ENCODE data around the gene LGALS3BP.
A peak's percentile ranks its signal among the peaks of the same experiment; 100 is the strongest.
"Not testable (repeated sequence)": the region's sequence is repeated elsewhere in the genome, so short reads cannot be mapped to it uniquely, and the experiment has no call there.

The LGALS3BP gene, protein sequence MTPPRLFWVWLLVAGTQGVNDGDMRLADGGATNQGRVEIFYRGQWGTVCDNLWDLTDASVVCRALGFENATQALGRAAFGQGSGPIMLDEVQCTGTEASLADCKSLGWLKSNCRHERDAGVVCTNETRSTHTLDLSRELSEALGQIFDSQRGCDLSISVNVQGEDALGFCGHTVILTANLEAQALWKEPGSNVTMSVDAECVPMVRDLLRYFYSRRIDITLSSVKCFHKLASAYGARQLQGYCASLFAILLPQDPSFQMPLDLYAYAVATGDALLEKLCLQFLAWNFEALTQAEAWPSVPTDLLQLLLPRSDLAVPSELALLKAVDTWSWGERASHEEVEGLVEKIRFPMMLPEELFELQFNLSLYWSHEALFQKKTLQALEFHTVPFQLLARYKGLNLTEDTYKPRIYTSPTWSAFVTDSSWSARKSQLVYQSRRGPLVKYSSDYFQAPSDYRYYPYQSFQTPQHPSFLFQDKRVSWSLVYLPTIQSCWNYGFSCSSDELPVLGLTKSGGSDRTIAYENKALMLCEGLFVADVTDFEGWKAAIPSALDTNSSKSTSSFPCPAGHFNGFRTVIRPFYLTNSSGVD

DNA sequence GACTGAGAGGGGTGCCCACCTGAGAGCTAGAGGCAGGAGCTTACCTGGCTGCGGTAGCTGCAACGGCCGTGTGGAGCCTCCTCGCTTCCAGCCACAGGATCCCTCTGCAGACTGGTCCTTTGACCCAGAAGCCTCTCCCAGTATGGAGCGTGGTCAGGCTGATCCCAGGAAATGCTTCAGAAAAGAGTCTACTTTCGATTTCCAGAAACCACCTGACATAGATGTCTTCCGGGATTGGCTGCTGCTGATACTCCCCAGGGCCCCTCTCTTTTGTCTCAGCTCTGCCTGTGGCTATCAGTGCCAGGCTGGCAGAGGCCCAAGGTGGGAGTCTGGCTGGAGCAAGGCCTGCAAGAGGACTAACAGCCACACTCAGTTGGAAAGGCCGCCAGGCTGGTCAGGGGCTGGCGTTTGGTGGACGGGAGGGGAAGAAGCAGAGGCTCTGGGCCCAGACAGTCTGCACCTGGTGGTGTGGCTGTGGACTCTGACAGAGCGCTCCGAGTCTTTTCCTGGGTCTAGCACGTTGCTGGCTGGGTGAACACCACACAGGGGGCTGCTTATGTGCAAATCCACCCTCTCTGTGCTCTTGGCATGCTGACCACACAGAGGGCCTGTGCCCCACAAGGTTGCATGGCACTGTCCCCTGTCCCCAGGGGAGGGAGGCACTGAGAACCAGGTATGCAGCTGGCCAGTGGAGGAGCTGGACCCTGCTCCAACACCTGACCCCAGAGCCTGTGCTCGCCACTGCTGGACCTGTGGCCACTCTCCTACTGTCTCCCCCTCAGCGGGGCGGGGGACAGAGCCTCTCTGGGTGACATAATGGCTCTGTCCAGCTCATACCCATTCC lies at the start of gene LGALS3BP:
LGALS3BP (minus strand) TSS at position 144 of the 844 bp plus-strand sequence. CDS start 2,732 bp downstream, outside the sequence.
- DNase-seq = peak; percentile 64

DNA sequence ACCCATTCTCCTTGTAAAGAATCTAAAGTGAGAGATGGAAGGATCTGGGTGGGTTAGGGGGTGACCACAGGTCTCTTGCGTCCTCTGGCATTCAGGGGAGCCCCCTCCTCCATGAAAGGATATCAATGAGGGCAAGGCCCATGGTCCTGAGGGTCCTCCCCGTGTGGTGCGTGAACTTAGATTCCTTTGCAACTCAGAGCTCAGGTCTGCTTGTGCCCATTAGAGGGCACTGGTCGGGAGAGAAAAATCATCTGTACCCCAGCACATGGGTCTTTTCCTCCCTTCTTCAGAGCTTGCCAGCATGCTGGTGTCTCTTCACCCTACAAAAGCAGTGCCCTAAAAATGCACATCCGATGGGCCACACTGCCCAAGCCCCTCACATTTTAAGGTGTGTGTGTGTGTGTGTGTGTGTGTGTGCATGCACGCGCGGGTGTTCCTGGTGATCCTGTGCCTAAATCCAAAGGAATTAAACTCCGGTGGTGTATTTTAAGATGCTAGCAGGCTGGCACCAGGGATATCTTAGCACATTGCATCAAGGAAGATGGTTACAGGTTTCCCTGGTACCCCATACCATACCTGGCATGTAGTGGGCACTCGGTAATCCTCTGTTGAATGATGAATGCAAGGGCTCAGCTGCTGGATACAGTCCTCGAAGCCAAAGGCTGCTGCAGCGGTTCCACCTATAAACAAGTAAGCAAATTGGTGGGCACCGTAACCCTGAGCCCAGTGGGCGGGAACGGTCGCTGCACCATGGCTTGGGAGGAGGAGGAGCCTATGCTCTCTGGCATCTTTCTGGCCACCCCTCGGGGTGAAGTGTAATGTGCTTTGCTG lies 49.0 kb upstream of the LGALS3BP start:
- DNase-seq = no peak

DNA sequence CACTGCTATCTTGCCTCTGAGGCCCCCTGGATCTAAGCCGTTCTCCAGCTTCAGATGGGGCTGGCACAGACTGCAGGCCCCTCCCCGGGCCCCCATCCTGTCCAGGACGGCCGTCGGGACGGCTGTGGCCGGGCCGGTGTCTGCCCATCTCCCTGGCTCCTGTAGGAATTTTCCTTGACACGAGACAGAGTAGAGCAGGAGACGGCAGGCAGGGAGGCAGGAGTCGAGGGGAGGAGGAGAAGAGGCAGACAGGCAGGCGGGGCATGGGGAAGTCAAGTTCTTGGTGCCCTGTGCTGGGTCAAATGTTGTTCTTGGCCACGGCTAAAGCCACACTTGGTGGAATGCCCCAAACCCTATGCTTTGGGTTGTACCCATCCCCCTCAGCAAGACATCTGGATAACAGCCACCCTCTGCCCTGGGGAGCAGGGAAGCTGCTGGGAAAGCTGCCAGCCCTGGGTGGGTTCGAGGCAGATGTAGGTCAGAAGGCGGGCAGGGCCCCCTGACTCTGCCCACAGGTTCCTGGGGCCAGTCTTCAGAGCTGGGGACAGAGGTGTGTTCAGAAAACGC lies 48.3 kb upstream of the LGALS3BP start:
- no peak for DNase-seq

DNA sequence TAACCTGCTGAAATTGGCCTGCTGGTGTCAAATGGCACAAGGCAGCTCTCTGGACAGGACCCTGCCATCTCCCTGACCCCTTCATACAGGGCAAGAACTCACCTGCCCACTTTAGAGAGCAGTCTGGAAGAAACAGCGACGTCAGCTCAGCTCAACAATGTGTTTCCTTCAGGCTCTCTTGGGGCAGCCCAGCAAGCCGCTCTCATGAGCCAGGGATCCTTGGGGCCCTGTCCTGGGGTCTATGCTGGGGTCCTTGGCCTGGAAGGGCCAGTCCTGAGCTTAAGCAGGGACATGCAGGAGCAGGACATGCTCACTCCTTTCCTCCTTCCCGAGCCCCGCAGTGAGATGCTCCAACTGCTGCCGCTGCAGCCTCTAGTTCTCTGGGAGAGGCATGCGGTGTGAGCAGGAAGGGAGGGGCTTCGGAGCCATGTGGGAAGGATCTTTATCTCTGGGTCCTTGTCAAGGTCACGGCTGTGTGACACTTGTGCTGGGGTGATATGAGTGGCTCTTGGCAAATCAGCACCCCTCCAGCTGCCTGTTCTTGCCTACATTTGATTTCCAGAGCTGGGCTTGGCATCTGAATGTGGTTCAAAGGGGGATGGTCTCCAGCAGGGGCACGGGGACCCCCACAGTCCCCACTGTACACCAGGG lies 47.7 kb upstream of the LGALS3BP start:
- no peak for DNase-seq

DNA sequence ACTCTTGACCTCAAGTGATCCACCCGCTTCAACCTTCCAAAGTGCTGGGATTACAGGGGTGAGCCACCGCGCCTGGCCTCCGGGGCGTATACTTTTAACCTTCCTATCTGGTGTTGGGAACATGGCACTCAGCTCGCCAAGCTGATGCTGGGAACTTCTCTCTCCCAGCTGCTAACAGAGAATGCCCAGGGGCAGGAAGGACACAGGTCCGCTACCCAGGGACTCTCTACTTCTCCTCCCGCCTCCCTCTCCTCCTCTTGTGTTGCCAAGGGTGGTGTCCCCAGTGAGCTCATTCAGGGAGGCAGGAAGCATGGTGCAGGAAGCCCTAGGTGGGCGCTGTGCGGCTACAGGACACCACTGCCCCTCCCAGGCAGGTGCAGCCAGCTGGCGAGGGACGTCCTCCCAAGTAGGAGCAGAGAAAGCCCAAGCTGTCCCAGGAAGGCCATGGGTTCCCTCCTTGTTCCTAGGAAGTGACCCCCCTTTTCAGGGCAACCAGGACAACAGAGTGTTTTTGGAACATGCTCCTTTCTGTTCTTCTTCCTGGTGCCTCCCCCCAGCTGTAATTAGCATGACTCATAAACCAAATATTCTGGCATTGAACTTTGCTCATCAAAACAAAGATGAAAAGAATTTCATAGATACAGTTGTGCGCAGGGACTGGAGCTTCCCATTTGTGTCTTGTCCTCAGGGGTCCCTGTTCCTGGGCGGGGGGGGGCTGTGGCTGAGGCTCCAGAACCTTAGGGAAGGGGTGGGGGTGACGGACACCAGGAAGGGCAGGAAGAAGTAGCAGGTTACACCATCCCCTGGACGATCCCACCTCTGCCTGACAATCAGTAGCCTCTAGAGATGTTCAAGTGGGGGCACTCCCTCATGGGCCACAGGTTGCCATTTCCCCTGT lies 46.9 kb upstream of the LGALS3BP start:
- no peak for DNase-seq

DNA sequence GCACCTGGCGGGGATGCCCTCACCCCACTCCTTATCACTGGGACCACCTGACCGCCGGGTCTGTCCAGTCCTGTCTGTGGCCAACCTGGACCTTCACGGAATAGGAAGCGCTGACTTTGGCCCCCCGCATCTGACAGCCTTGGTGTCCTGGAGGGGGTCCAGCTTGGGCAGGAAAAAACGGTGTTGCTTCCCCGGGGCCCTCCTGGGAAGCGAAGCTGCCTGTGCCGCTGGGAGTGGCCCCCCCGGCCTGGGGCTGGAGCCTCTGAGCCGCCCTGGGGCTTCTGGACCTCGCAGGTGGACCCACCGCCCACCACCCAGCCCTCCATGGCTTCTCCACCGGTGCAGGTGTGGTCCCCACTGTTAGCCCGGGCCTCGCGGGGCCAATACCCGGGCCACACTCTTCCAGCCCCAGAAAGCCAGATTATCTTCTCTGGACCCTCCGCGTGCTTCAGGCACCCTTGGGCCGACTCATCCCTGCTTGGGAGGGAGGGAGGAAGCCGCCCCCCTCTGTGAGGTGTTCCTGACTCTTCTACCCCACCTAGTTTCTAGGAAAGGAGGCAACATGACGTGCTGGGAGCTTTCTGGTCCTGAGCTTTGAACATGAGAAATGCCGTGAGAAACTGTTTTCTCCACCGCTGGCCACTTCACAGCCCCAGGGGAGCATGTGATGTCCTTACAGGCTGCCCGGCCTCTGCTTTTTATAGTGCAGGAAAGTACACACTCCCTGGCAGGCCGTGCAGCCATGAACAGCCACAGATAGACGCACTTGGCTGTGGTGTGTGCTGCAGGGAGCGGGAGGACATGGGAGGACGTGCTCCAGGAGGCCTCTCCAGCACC lies 45.4 kb upstream of the LGALS3BP start:
- DNase-seq = no peak

DNA sequence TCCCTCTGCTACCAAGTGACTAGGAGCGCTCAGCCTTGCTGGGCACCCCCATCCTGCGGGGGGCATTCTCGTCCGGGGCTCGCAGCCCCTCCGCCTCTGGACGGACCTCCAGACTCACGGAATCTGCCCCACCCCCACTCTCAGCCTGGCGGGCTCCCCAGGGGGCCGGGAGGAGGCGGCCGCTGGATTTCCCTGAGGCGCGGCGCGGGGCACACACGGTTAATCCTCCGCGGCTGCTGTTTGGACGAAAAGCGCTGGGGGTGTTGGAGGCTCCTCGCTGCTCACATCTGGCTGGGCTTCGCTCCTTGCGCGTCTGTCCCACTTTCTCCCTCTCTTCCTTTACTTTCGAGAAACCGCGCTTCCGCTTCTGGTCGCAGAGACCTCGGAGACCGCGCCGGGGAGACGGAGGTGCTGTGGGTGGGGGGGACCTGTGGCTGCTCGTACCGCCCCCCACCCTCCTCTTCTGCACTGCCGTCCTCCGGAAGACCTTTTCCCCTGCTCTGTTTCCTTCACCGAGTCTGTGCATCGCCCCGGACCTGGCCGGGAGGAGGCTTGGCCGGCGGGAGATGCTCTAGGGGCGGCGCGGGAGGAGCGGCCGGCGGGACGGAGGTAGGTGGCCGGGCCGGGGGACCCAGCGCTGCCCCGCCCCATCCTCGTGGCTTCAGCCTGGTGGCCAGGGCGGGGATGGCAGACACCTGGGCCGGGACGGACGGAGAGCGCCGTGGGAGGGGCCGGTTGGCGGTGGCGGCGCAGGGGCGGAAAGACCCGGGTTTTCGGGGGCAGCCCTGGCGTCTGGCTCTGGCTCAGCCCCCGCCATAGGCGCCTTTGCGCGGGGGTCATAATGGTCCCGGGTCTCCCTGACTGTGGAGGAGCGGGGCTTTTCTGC lies 44.4 kb upstream of the LGALS3BP start, which contains the start of gene C1QTNF1:
C1QTNF1 (plus strand) TSS at position 284 of the 886 bp plus-strand sequence. CDS start 19,800 bp downstream, outside the sequence.
- peak; percentile 72 for DNase-seq

DNA sequence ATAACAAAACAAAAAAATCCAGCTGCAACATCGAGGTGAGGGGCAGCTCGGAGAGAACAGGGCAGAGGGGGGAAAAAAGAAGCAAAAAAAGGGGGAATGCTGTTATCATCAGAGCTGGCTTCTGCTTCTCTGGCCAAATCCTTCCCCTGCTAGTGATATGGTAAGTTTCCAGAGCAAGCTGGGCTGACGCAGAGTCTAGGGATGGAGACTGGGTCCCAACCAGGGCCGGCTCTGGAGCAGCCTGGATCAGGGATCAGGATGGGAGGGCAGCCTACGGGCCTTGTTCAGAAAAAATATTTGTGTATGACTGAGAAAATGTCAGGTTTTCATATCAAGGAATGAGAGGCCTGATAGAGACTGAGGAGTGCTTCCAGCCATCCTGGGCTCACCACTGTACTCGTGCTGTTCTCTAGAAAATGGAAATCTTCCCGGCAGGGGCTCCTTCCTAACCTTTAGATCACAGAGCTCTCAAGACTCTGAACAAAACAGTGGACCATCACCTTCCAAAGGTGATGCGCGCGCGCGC lies 43.5 kb upstream of the LGALS3BP start:
- DNase-seq = no peak

DNA sequence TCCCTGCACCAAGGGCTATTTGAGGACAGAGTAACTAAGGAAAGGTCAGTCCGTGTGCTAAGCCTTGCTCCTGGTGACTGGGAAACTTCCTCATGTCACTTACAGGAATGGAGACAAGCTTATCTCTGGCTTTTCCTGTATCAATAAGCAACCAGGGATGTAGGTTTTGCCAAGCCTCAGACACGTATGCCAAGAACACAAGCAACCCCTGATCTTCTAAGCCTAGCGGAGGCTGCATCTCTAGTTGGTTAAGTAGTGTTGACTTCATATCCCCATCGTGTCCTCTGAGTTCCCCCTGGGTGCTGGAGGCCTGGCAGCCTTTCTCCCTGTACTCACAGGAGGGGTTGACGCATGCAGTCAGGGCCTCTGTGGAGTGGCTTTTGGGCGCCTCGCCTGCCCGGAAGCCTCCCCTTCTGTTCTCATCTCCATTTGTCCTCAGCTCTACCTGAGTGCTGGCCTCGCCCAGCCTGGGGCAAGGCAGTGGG lies 42.8 kb upstream of the LGALS3BP start:
- DNase-seq = no peak

DNA sequence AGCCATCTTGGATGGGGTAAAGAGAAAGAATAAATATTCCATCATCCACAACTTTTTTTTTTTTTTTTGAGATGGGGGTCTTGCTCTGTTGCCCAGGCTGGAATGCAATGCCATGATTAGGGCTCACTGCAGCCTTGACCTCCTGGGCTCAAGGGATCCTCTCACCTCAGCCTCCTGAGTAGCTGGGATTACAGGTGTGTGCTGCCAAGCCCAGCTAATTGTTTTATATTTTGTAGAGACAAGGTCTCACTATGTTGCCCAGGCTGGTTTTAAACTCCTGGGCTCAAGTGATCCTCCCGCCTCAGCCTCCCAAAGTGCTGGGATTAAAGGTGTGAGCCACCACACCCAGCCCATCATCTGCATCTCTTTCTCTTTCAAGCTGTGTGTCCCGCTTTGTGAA lies 42.2 kb upstream of the LGALS3BP start:
- DNase-seq = not testable (repeated sequence)

DNA sequence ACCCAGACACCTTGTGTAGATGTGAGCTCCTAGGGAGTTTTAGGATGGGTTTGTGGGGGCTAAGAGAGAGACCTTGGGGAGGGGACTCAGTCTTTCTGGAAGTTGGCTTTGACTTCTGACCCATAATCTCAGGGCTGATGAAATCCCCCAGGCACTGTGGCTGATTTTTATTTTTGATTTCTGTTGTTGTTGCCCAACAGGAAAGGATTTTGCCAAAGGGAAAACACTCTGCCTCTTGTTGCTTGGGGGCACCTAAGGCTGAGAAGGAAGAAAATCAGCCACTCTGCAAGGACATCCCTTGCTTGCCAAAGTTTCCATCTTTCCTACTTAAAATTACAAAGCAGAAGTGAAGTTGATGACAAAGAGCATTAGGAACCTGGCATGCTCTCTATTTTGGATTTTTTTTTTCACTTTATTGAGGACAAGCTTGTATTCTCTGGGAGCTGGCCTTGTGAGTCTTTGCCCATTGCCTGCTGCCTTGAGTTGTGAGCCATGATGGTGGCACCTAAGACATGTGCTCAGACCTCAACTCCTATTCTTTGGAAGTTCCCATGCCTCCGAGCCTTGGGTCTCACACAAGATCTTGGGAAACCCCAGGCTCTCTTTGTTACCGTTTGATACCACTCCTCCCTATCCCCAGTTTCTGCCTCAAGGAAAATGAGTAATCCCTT lies 41.0 kb upstream of the LGALS3BP start:
- DNase-seq = no peak

DNA sequence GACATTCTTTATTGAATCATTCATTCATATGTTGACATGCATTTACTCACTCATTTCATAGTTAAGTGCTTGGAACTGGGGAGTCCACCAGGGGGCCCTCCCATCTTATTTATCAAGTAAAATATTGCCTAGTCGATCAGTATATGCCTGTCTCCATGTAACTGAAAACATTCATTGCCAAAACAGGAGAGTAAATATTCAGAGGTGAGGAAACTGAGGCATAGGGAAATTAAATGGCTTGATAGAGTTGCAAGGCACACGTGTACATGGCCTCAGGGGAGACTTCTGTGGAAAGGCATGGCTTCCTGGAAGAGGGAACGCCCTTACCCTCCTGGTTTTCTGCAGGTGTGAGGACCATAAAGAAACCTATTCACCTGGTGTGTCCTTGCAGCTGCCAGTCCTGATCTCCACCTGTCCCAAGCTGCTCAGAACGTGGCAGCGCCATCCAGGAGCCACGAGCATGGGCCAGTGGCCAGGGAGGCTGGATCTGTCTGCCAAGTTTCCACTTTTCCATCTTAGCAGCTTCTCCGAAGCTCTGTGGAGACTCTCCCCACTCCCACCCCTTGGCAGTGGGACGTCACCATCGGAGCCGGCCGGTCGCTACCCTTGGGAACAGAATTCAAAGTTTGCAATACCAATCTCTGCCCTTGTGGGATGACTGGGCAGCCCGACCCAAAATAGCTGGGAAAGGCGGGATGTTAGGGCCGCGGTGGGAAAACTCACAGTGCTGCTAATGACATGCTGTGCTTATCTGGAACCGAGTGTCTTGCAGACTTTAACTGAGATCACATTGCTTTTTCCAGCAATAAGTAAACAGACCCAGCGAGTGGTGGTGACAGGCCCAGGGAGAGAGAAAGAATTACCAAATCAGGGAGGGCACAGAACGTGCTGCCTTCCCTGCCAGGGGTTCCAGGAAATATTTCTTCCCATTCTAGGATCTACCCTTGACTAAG lies 40.2 kb upstream of the LGALS3BP start:
- DNase-seq = no peak

DNA sequence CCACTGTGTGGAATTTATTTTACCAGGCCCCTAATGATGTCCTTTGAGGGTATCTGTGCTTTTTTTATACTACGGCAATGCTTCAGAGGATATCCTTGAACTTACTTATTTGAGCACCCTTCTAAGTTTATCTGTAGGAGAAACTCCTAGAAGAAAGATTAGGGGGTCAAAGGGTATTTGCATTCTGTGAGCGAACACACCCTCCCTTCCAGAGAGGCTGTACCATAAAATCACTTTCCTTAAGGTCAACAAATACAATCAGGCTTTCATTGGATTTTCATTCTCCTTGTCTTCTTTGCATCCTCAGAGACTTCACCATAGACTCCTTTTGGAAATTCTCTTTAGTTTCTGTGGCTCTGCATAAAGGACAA lies 39.5 kb upstream of the LGALS3BP start:
- no peak for DNase-seq

DNA sequence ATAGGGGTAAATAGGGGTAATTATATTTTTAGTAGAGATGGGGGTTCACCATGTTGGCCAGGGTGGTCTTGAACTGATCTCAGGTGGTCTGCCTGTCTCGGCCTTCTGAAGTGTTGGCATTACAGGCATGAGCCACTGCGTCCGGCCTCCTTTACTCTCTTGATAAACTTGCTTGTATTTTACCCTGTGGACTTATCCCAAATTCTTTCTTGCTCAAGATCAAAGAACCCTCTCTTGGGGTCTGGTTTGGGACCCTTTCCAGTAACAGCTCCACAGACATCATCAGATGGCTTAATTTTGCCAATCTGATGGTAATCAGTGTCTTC lies 38.6 kb upstream of the LGALS3BP start:
- DNase-seq = no peak

DNA sequence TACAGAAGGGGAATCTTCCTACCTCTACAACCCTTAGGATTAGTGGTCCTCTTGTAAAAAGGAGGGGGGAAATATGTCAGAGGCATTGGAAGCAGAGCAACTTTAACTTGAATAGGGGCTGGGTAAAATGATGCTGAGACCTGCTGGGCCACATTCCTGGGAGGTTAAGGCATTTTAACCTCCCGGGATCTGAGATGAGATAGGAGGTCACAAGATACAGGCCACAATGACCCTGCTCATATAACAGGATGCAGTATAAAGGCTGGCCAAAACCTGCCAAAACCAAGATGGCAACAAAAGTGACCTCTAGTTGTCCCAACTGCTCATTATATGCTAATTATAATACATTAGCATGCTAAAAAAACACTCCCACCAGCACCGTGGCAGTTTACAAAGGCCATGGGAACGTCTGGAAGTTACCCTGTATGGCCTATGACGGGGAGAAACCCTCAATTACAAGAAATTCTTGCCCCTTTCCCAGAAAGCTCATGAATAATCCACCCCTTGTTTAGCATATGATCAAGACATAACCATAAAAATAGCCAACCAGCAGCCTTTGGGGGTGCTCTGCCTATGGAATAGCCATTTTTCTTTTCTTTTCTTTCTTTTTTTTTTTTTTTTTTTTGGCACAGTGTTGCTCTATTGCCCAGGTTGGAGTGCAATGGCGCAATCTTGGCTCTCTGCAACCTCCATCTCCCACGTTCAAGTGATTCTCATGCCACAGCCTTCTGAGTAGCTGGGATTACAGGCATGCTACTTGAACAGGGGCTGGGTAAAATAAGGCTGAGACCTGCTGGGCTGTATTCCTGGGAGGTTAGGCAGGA lies 38.0 kb upstream of the LGALS3BP start:
- no peak for DNase-seq

Data from activated CD8-positive, alpha-beta memory T cell treated with anti-CD3 and anti-CD28 coated beads for 24 hours (primary cell).